Spinal cord (tissue), 10 donors: Measurements from ENCODE around the gene GBE1. TPM values are rescaled to one million over a fixed set of nuclear protein-coding genes. Genes with fewer than 3 reads are reported as not detected.

Experiments
- DNase-seq, 6 donors: peaks; one replicate each; pipeline versions ENCODE4 v3.0.0 to v3.0.0-alpha.2; 2013 to 2015; ENCODE audit warnings: low spot score in 6 of 6, low read depth in 4 of 6
- H3K27ac ChIP-seq: one replicate; pipeline ENCODE4 v1.5.1; 2013; ENCODE audit warnings: low read depth, low read length, control low read depth
- H3K27me3 ChIP-seq: one replicate; pipeline ENCODE4 v1.6.1; 2013; ENCODE audit warnings: low read length; ENCODE audit not compliant: control insufficient read depth, insufficient read depth
- H3K36me3 ChIP-seq: one replicate; pipeline ENCODE4 v1.6.1; 2013; ENCODE audit warnings: low read length; ENCODE audit not compliant: control insufficient read depth, insufficient read depth
- H3K4me1 ChIP-seq: one replicate; pipeline ENCODE4 v1.6.1; 2013; ENCODE audit warnings: low read length; ENCODE audit not compliant: control insufficient read depth, insufficient read depth
- H3K4me3 ChIP-seq: one replicate; pipeline ENCODE4 v1.5.1; 2013; ENCODE audit warnings: low read depth, low read length, control low read depth
- H3K9me3 ChIP-seq: one replicate; pipeline ENCODE4 v1.6.1; 2013; ENCODE audit warnings: low read length; ENCODE audit not compliant: control insufficient read depth, insufficient read depth
- WGBS: methylation state at CpG from one replicate; pipeline ENCODE4 v1.1.5; 2013; ENCODE audit warnings: missing lambda C conversion rate; ENCODE audit not compliant: insufficient coverage; 5-methylcytosine and 5-hydroxymethylcytosine counted together
- polyA plus RNA-seq, 2 donors: library from polyadenylated mRNA; unstranded; fragments of 120-200 nt; gene quantifications; one replicate each; pipeline ENCODE4 v1.2.1, GENCODE V29; 2013; ENCODE audit not compliant: insufficient read length in 2 of 2
- total RNA-seq, 2 donors: library from RNA; depleted of rRNA in 1 of 2; stranded (reverse); fragments of 120-200 nt in 1 of 2; fragments of >200 nt in 1 of 2; gene quantifications; one replicate each; pipeline versions ENCODE4 v1.2.3 to v1.2.4, GENCODE V29; 2013 to 2014
- donor health status: healthy.

GBE1 gene
- total and polyA plus RNA-seq, 4 donors = 14.0 to 29.7 (median 19.1) TPM

- DNase-seq = no peak
- Histone ChIP-seq H3K9me3 (no peaks in the 10 kb centered on the region), H3K4me1 (no peaks in the 10 kb centered on the region), H3K36me3 (no peaks in the 10 kb centered on the region), H3K4me3 (no peak overlapping the region), H3K27ac (no peak overlapping the region), H3K27me3 (no peaks in the 10 kb centered on the region)
Measured at GRCh38 chr3:81459733-81460132, 301.7 kb downstream of the GBE1 start.

GRCh38 chr3:81452418-81452817 lies 309.0 kb downstream of the GBE1 start:
- Histone ChIP-seq H3K9me3 (no peaks in the 10 kb centered on the region), H3K27ac (no peak overlapping the region), H3K27me3 (no peaks in the 10 kb centered on the region), H3K4me1 (no peaks in the 10 kb centered on the region), H3K36me3 (no peaks in the 10 kb centered on the region), H3K4me3 (no peak overlapping the region)
- DNase-seq = no peak

DNA sequence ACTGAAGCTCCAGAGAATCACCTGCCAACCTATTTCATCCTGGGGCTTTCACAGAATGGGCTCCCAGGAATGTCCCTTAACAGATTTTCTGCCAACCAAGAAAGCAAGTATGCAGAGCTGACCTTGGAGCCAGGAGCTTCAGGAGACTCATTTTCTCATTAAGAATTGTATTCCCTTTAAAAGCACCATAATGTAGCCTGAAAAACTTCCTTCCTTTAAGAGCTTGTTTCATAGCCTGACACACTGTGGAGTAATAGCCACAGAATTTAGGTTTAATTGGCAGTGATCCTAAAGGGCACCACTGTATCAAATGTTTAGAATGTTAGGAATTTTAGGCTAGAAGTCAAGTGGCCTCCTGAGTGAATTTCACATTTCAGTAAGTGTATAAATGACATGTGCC lies 309.8 kb downstream of the GBE1 start:
- no peaks in the 10 kb centered on the region for H3K4me1 ChIP-seq
- H3K27ac ChIP-seq = no peak overlapping the region
- no peaks in the 10 kb centered on the region for H3K36me3 ChIP-seq
- no peaks in the 10 kb centered on the region for H3K27me3 ChIP-seq
- H3K4me3 ChIP-seq = no peak overlapping the region
- DNase-seq = no peak
- H3K9me3 ChIP-seq = no peaks in the 10 kb centered on the region

GRCh38 chr3:81451140-81451539 lies 310.3 kb downstream of the GBE1 start:
- no peak overlapping the region for H3K27ac ChIP-seq
- H3K27me3 ChIP-seq = no peaks in the 10 kb centered on the region
- no peak overlapping the region for H3K4me3 ChIP-seq
- no peaks in the 10 kb centered on the region for H3K9me3 ChIP-seq
- no peak for DNase-seq
- no CpG with 5 or more reads among the region's 2 CpGs for WGBS
- no peaks in the 10 kb centered on the region for H3K4me1 ChIP-seq
- H3K36me3 ChIP-seq = no peaks in the 10 kb centered on the region

- Histone ChIP-seq H3K4me3 (no peak overlapping the region), H3K4me1 (no peaks in the 10 kb centered on the region), H3K9me3 (no peaks in the 10 kb centered on the region), H3K36me3 (no peaks in the 10 kb centered on the region), H3K27ac (no peak overlapping the region), H3K27me3 (no peaks in the 10 kb centered on the region)
- DNase-seq = no peak
- no CpG with 5 or more reads among the region's 1 CpG for WGBS
Measured at GRCh38 chr3:81446806-81447205, 314.6 kb downstream of the GBE1 start.

- no peaks in the 10 kb centered on the region for H3K36me3 ChIP-seq
- no peaks in the 10 kb centered on the region for H3K9me3 ChIP-seq
- DNase-seq = no peak
- H3K27ac ChIP-seq = no peak overlapping the region
- WGBS = 97% methylated on average over 4 of the region's 4 CpGs
- no peaks in the 10 kb centered on the region for H3K4me1 ChIP-seq
- no peak overlapping the region for H3K4me3 ChIP-seq
- H3K27me3 ChIP-seq = no peaks in the 10 kb centered on the region
Measured at GRCh38 chr3:81445712-81446111, 315.7 kb downstream of the GBE1 start.

- Histone ChIP-seq H3K27ac (no peak overlapping the region), H3K9me3 (no peaks in the 10 kb centered on the region), H3K36me3 (no peaks in the 10 kb centered on the region), H3K4me1 (no peaks in the 10 kb centered on the region), H3K27me3 (no peaks in the 10 kb centered on the region), H3K4me3 (no peak overlapping the region)
- no peak for DNase-seq
- 100% methylated on average over 1 of the region's 4 CpGs for WGBS
Measured at GRCh38 chr3:81444817-81445460, 316.5 kb downstream of the GBE1 start.

DNA sequence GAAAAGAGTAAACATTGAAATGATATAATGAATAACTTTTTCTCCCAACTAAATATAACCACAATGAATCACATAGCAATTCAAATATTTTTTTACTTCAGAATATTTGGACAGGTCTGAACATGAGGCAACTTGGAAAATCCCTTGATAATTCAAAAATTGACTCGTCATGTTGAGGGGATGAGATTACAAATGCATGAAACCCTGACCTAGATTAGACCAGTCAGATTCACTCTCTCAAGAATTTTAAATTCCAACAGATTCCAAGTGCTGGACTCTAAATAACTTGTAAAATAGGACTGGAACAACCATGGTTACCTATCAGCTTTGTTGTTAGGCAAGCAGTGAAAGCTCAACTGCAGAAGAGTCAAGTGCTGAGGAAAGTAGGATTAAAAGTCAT lies 317.5 kb downstream of the GBE1 start:
- H3K27ac ChIP-seq = no peak overlapping the region
- H3K4me1 ChIP-seq = no peaks in the 10 kb centered on the region
- H3K4me3 ChIP-seq = no peak overlapping the region
- no peaks in the 10 kb centered on the region for H3K27me3 ChIP-seq
- no peaks in the 10 kb centered on the region for H3K36me3 ChIP-seq
- no peaks in the 10 kb centered on the region for H3K9me3 ChIP-seq
- DNase-seq = no peak
- WGBS = no CpG with 5 or more reads among the region's 1 CpG

- no peak overlapping the region for H3K27ac ChIP-seq
- H3K27me3 ChIP-seq = no peaks in the 10 kb centered on the region
- no CpG with 5 or more reads among the region's 3 CpGs for WGBS
- no peaks in the 10 kb centered on the region for H3K4me1 ChIP-seq
- DNase-seq = no peak
- H3K4me3 ChIP-seq = no peak overlapping the region
- H3K36me3 ChIP-seq = no peaks in the 10 kb centered on the region
- no peaks in the 10 kb centered on the region for H3K9me3 ChIP-seq
Measured at GRCh38 chr3:81443457-81443782, 318.0 kb downstream of the GBE1 start.

GRCh38 chr3:81442758-81443456 lies 318.5 kb downstream of the GBE1 start:
- WGBS = 80% methylated on average over 1 of the region's 9 CpGs
- Histone ChIP-seq H3K36me3 (no peaks in the 10 kb centered on the region), H3K9me3 (no peaks in the 10 kb centered on the region), H3K4me3 (no peak overlapping the region), H3K4me1 (no peaks in the 10 kb centered on the region), H3K27me3 (no peaks in the 10 kb centered on the region), H3K27ac (no peak overlapping the region)
- DNase-seq = no peak
